OCI-LY1 (cell line): ENCODE data around the gene CD300LG.

Source experiments
- H2AFZ ChIP-seq: fragments of 200-600 bp; sonication (generic), shearing (Covaris generic); 2 replicates; pipeline ENCODE4 v1.6.0; 2014; ENCODE audit warnings: antibody characterized with exemption, mild to moderate bottlenecking, low read length
- H3F3A ChIP-seq: fragments of 200-600 bp; sonication (generic), shearing (Covaris generic); 2 replicates; pipeline ENCODE4 v1.6.0; 2014; ENCODE audit warnings: mild to moderate bottlenecking, antibody characterized with exemption, low read length, moderate library complexity; ENCODE audit not compliant: insufficient read depth
- H3K27ac ChIP-seq: fragments of 200-600 bp; sonication (generic); 2 replicates; pipeline ENCODE4 v1.5.1; 2014; ENCODE audit warnings: low read length, mixed run types, mild to moderate bottlenecking, low read depth; ENCODE audit not compliant: poor library complexity, severe bottlenecking
- H3K27me3 ChIP-seq: fragments of 200-600 bp; sonication (generic); 2 replicates; pipeline ENCODE4 v1.6.0; 2014; ENCODE audit warnings: antibody characterized with exemption, mild to moderate bottlenecking, low read length, moderate library complexity; ENCODE audit not compliant: insufficient read depth
- H3K36me3 ChIP-seq: fragments of 200-600 bp; sonication (generic); 2 replicates; pipeline ENCODE4 v1.6.1; 2014; ENCODE audit warnings: mild to moderate bottlenecking, antibody characterized with exemption, low read length, moderate library complexity, mixed read lengths; ENCODE audit not compliant: insufficient read depth
- H3K4me1 ChIP-seq: fragments of 200-600 bp; sonication (generic); 2 replicates; pipeline ENCODE4 v1.5.1; 2014; ENCODE audit warnings: mild to moderate bottlenecking, low read length, moderate library complexity; ENCODE audit not compliant: insufficient read depth, severe bottlenecking
- H3K4me2 ChIP-seq: fragments of 200-600 bp; sonication (generic), shearing (Covaris generic); 2 replicates; pipeline ENCODE4 v1.6.1; 2014; ENCODE audit warnings: low read length
- H3K4me3 ChIP-seq: fragments of 200-600 bp; sonication (generic); 2 replicates; pipeline ENCODE4 v1.5.1; 2014; ENCODE audit warnings: low read length, low read depth, mild to moderate bottlenecking, mixed read lengths; ENCODE audit not compliant: poor library complexity, severe bottlenecking
- H3K79me2 ChIP-seq: fragments of 200-600 bp; shearing (Covaris generic); 2 replicates; pipeline ENCODE4 v1.6.1; 2016; ENCODE audit warnings: mixed run types, low read length, mixed read lengths; ENCODE audit not compliant: insufficient read depth
- H3K9ac ChIP-seq: fragments of 200-600 bp; sonication (generic), shearing (Covaris generic); 2 replicates; pipeline ENCODE4 v1.6.1; 2014; ENCODE audit warnings: mild to moderate bottlenecking, low read length, mixed read lengths
- H3K9me2 ChIP-seq: fragments of 200-600 bp; sonication (generic), shearing (Covaris generic); 2 replicates; pipeline ENCODE4 v1.6.1; 2014; ENCODE audit warnings: low read depth, mild to moderate bottlenecking, low read length, mixed read lengths
- H3K9me3 ChIP-seq: fragments of 200-600 bp; shearing (Covaris generic); 2 replicates; pipeline ENCODE4 v1.6.1; 2014; ENCODE audit warnings: low read length, mixed read lengths
- H4K20me1 ChIP-seq: fragments of 200-600 bp; sonication (generic), shearing (Covaris generic); 2 replicates; pipeline ENCODE4 v1.6.0; 2016; ENCODE audit warnings: mild to moderate bottlenecking, low read length; ENCODE audit not compliant: insufficient read depth
- EZH2 ChIP-seq: fragments of 200-600 bp; sonication (generic), shearing (Covaris generic); IDR thresholded peaks from 2 replicates; pipeline ENCODE4 v1.8.0; 2017; ENCODE audit warnings: borderline replicate concordance, mixed run types, mild to moderate bottlenecking, antibody characterized with exemption, low read length, moderate library complexity, mixed read lengths
- TF ChIP-seq, protein P1 (sequence below): fragments of 200-600 bp; sonication (generic), shearing (Covaris generic); IDR thresholded peaks from 2 replicates; pipeline ENCODE4 v1.5.1; 2017; ENCODE audit warnings: mild to moderate bottlenecking, antibody characterized with exemption, low read length, moderate library complexity, mixed read lengths

The CD300LG gene

DNA sequence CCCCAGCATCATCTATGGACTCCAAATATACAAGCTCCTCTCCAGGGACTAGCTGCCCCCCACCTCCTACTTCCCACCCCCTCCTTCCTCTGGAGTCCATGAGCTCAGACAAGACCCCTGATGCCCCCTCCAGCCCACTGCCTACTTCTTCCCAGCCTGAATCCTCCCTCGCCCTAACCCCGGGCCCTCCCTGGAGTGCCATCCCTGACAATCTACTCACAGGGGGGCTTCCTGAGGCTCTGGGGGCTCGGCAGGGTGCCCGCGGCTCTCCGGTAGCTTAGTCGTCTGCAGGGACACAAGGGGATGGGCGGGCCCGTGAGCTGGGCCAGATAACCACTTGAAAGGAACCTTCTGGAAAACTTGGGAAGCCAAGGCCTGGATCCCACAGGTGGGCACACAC is 29.1 kb upstream of the CD300LG start:
- no peaks in the 10 kb centered on the region for H3K4me1 ChIP-seq
- H3K4me3 ChIP-seq: no peak overlapping the region
- H2AFZ ChIP-seq: no peak overlapping the region
- no peaks in the 10 kb centered on the region for H3K9me3 ChIP-seq
- no peaks in the 10 kb centered on the region for H3K79me2 ChIP-seq
- H3K4me2 ChIP-seq: no peak overlapping the region
- no peaks in the 10 kb centered on the region for H3K9me2 ChIP-seq
- no peaks in the 10 kb centered on the region for H4K20me1 ChIP-seq
- no peaks in the 10 kb centered on the region for H3F3A ChIP-seq
- no peak overlapping the region for H3K9ac ChIP-seq
- H3K27ac ChIP-seq: no peak overlapping the region
- TF ChIP-seq, protein P1, sequence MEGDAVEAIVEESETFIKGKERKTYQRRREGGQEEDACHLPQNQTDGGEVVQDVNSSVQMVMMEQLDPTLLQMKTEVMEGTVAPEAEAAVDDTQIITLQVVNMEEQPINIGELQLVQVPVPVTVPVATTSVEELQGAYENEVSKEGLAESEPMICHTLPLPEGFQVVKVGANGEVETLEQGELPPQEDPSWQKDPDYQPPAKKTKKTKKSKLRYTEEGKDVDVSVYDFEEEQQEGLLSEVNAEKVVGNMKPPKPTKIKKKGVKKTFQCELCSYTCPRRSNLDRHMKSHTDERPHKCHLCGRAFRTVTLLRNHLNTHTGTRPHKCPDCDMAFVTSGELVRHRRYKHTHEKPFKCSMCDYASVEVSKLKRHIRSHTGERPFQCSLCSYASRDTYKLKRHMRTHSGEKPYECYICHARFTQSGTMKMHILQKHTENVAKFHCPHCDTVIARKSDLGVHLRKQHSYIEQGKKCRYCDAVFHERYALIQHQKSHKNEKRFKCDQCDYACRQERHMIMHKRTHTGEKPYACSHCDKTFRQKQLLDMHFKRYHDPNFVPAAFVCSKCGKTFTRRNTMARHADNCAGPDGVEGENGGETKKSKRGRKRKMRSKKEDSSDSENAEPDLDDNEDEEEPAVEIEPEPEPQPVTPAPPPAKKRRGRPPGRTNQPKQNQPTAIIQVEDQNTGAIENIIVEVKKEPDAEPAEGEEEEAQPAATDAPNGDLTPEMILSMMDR: no peak
- no peak for TF ChIP-seq EZH2
- no peaks in the 10 kb centered on the region for H3K27me3 ChIP-seq
- H3K36me3 ChIP-seq: no peaks in the 10 kb centered on the region

DNA sequence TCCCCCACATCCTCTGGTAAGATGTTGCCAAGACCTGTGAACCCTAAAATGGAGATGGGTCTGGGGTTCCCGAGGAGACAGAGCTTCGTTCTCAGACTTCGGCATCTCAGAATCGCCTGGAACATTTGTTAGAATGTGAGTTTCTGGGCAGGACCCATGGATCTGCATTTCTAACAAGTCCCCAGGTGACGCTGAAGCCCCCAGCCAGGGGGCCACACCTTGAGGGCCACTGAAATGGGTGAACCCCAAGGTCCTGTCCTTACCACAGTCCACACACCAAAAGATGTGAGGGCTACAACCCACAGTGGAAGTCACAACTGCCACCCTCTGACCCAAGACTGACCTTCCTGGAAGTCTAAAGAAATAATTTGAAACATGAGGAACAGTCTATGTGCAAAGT is 28.0 kb upstream of the CD300LG start:
- TF ChIP-seq, protein P1: no peak
- no peak for TF ChIP-seq EZH2
- Histone ChIP-seq H3F3A (no peaks in the 10 kb centered on the region), H3K4me1 (no peaks in the 10 kb centered on the region), H2AFZ (no peak overlapping the region), H3K79me2 (no peaks in the 10 kb centered on the region), H3K9ac (no peak overlapping the region), H3K27me3 (no peaks in the 10 kb centered on the region), H3K4me2 (no peak overlapping the region), H3K4me3 (no peak overlapping the region), H3K36me3 (no peaks in the 10 kb centered on the region), H3K9me3 (no peaks in the 10 kb centered on the region), H3K9me2 (no peaks in the 10 kb centered on the region), H4K20me1 (no peaks in the 10 kb centered on the region), H3K27ac (no peak overlapping the region)

DNA sequence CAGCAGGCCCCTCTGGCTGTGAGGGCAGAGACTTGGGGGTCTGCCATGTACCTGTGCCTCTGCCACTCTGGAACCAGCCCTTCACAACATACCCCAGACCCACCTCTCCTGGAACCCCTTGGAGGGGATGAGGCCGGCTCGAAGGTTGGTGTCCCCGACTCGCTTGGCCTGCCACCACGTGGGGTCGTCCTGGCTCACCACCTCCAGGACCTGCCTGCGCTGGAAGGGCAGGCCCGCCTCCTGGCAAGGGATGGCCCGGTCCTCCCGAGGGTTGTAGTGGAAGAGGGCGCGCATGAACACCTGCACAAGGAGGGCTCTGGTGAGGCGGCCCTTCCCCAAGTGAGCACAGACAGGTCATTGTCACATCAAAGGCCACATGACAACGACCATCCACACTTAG is 26.2 kb upstream of the CD300LG start:
- Histone ChIP-seq H3K4me1 (no peaks in the 10 kb centered on the region), H3K27ac (no peak overlapping the region), H3K4me3 (no peak overlapping the region), H3K9ac (no peak overlapping the region), H3K9me2 (no peaks in the 10 kb centered on the region), H3K9me3 (no peaks in the 10 kb centered on the region), H3K4me2 (no peak overlapping the region), H3F3A (no peaks in the 10 kb centered on the region), H4K20me1 (no peaks in the 10 kb centered on the region), H3K27me3 (peaks cover 3% of the 10 kb centered on the region; the same call in 1 of the 2 replicates), H3K79me2 (no peaks in the 10 kb centered on the region), H3K36me3 (no peaks in the 10 kb centered on the region), H2AFZ (no peak overlapping the region)
- TF ChIP-seq EZH2: no peak
- TF ChIP-seq, protein P1: no peak
